ENCODE results near the gene CAMK1D.

- TF ChIP-seq, protein P1, sequence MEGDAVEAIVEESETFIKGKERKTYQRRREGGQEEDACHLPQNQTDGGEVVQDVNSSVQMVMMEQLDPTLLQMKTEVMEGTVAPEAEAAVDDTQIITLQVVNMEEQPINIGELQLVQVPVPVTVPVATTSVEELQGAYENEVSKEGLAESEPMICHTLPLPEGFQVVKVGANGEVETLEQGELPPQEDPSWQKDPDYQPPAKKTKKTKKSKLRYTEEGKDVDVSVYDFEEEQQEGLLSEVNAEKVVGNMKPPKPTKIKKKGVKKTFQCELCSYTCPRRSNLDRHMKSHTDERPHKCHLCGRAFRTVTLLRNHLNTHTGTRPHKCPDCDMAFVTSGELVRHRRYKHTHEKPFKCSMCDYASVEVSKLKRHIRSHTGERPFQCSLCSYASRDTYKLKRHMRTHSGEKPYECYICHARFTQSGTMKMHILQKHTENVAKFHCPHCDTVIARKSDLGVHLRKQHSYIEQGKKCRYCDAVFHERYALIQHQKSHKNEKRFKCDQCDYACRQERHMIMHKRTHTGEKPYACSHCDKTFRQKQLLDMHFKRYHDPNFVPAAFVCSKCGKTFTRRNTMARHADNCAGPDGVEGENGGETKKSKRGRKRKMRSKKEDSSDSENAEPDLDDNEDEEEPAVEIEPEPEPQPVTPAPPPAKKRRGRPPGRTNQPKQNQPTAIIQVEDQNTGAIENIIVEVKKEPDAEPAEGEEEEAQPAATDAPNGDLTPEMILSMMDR (IDR thresholded peaks at IDR 0.05) = no peak
- no peak for TF ChIP-seq POLR2A (IDR thresholded peaks at IDR 0.05)
Observed at GRCh38 chr10:12657489-12657888, 308.1 kb downstream of the CAMK1D start.
